Activated naive CD8-positive, alpha-beta T cell treated with anti-CD3 and anti-CD28 coated beads, Interleukin-2, amount 50 U/mL, for 24 hours (primary cell): ENCODE measurements around the gene MYO15B.

ENCODE experiments used
- ATAC-seq: fragments of 150-1000 bp; cut with Tn5 transposase; one replicate; pipeline ENCODE4 v1.10.0; 2021
- DNase-seq: peaks from one replicate; pipeline ENCODE4 v3.0.0; 2021
- H3K27ac Mint-ChIP-seq: one replicate; pipeline ENCODE4 v1.8.0; 2021; ENCODE audit warnings: mild to moderate bottlenecking, mixed read lengths
- H3K27me3 Mint-ChIP-seq: one replicate; pipeline ENCODE4 v1.8.0; 2021; ENCODE audit warnings: mixed read lengths
- H3K36me3 Mint-ChIP-seq: one replicate; pipeline ENCODE4 v1.8.0; 2021; ENCODE audit warnings: low read depth, mixed read lengths
- H3K4me1 Mint-ChIP-seq: one replicate; pipeline ENCODE4 v1.8.0; 2021; ENCODE audit warnings: mixed read lengths
- H3K4me3 Mint-ChIP-seq: one replicate; pipeline ENCODE4 v1.8.0; 2021; ENCODE audit warnings: mild to moderate bottlenecking, moderate library complexity, mixed read lengths
- H3K9me3 Mint-ChIP-seq: one replicate; pipeline ENCODE4 v1.8.0; 2021; ENCODE audit warnings: mixed read lengths

The MYO15B gene

DNA sequence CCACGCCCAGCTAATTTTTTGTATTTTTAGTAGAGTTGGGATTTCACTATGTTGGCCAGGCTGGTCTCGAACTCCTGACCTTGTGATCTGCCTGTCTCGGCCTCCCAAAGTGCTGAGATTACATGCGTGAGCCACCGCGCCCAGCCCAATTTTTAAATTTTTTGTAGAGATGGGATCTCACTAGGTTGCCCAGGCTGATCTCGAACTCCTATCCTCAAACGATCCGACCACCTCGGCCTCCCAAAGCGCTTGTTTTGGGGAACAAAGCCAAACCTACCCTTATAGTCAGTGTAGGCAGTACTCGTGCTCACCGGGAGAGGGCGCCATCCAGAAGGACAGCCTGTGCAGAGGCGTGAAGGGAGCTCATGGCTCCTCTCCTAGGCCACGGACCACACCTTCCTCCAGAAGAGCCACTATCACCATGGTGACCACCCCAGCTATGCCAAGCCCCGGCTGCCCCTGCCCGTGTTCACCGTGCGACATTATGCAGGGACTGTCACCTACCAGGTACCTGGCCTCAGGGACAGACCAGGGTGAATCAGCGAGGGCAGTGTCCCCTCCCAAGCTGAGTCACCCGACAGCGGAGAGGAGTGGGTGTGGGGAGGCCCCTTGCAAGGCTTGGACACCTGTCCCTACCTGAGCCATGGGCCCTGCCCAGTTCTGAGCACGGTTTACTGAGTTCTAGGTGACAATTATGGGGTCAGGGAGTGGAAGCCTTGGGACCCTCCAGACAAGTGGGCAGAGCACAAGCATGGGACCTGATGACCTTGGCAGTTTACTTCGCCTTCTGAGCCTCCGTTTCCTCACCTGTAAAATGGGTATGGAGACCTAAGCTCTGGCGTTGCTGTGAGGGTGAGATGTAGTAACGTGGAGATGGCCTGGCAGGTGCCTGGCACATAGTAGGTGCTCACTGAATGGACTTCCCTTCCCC lies 13.7 kb downstream of the MYO15B start:
- no peak overlapping the region for H3K4me3 Mint-ChIP-seq
- H3K4me1 Mint-ChIP-seq: no peaks in the 10 kb centered on the region
- ATAC-seq (peak; percentile 70), DNase-seq (peak; percentile 72)
- no peaks in the 10 kb centered on the region for H3K27me3 Mint-ChIP-seq
- no peaks in the 10 kb centered on the region for H3K36me3 Mint-ChIP-seq
- no peaks in the 10 kb centered on the region for H3K9me3 Mint-ChIP-seq
- H3K27ac Mint-ChIP-seq: no peak overlapping the region

- Mint-ChIP-seq H3K4me1 (no peaks in the 10 kb centered on the region), H3K4me3 (no peak overlapping the region), H3K27me3 (no peaks in the 10 kb centered on the region), H3K36me3 (no peaks in the 10 kb centered on the region), H3K9me3 (no peaks in the 10 kb centered on the region), H3K27ac (no peak overlapping the region)
- ATAC-seq (no peak), DNase-seq (no peak)
Observed at GRCh38 chr17:75602644-75603043, 15.0 kb downstream of the MYO15B start.

DNA sequence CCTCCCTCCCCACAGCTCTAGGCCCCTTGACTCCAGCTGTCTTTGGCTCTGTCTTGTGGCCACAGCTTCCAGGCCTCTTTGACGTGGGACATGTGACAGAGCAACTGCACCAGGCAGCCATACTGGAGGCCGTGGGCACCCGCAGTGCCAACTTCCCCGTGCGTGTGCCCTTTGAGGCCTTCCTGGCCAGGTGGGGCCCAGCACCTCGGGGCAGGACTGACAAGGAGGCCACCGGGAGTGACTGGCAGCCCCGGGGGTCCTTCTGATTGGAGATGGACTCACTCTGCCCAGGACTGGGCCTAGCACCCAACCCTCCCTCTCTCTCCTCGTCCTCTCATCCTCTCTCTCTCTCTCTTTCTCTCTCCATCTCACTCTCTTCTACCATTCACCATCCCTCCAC lies 15.5 kb downstream of the MYO15B start:
- H3K36me3 Mint-ChIP-seq: no peaks in the 10 kb centered on the region
- no peaks in the 10 kb centered on the region for H3K4me1 Mint-ChIP-seq
- no peak overlapping the region for H3K4me3 Mint-ChIP-seq
- ATAC-seq (no peak), DNase-seq (no peak)
- H3K9me3 Mint-ChIP-seq: no peaks in the 10 kb centered on the region
- H3K27ac Mint-ChIP-seq: no peak overlapping the region
- no peaks in the 10 kb centered on the region for H3K27me3 Mint-ChIP-seq

DNA sequence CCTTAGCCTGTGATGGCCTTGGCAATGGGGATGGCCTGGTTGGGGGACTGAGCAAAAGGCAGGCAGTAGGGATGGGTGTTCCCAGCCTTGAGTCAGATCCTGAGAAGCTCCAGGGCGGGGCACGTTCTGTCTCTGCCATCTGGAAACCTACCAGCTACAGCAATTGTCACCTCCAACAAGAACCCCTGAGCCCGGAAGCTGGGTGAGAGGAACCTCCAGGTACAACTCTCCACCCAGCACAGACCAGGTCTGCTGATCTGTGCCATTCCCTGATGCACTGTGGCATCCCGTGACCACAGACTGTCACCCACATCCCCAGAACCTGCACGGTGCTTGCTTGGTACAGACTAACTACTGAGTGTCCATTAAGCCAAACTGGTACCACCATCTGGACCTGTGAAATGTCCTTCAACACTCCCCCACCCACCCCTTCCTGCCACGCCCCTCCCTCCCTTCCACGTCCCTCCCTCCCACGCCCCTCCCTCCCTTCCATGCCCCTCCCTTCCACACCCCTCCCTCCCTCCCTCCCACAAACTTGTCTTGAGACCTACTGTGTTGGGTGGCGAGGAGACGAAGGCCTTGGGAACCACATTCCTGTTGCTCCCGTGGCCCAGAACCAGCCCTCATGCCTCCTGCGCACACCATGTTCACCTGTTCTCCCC lies 16.6 kb downstream of the MYO15B start:
- Mint-ChIP-seq H3K36me3 (no peaks in the 10 kb centered on the region), H3K27ac (no peak overlapping the region), H3K9me3 (no peaks in the 10 kb centered on the region), H3K27me3 (no peaks in the 10 kb centered on the region), H3K4me3 (no peak overlapping the region), H3K4me1 (no peaks in the 10 kb centered on the region)
- DNase-seq: no peak
- ATAC-seq: peak; percentile 23

DNA sequence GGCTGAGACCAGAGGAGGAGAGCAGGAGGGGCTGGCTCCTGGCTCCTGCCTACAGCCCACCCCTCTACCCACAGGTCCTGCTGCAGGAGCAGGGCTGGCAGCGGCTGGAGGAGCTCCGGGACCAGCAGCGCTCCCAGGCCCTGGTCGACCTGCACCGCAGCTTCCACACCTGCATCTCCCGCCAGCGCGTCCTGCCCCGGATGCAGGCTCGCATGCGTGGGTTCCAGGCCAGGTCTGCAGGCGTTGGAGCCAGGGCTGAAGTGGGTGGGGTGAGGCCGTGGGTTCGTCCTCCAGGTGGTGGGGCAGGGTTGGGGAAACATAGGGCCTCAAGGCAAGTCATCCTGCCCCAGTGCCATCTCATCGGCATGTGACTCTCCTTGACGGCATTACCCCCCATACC lies 18.2 kb downstream of the MYO15B start:
- no peaks in the 10 kb centered on the region for H3K27me3 Mint-ChIP-seq
- H3K4me3 Mint-ChIP-seq: no peak overlapping the region
- no peak overlapping the region for H3K27ac Mint-ChIP-seq
- H3K36me3 Mint-ChIP-seq: no peaks in the 10 kb centered on the region
- ATAC-seq (no peak), DNase-seq (no peak)
- no peaks in the 10 kb centered on the region for H3K4me1 Mint-ChIP-seq
- no peaks in the 10 kb centered on the region for H3K9me3 Mint-ChIP-seq

DNA sequence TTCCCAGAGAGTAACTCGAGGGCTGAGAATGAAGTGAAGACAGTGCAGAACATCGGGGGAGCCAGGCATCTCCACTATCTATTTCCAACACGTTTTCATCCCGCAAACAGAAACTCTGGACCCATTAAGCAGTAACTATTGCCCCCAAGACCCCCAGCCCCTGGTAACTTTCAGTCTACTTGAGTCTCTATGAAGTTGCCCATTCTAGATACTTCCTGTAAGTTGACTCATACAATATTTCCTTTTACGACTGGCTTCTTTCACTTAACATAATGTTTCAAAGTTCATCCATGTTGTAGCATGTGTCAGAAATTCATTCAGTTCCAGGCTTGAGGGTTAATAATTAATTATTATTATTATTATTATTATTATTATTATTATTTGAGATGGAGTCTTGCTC lies 19.5 kb downstream of the MYO15B start:
- no peaks in the 10 kb centered on the region for H3K9me3 Mint-ChIP-seq
- DNase-seq: no peak
- H3K4me1 Mint-ChIP-seq: no peaks in the 10 kb centered on the region
- ATAC-seq: no peak
- H3K27me3 Mint-ChIP-seq: no peaks in the 10 kb centered on the region
- no peak overlapping the region for H3K4me3 Mint-ChIP-seq
- no peak overlapping the region for H3K27ac Mint-ChIP-seq
- no peaks in the 10 kb centered on the region for H3K36me3 Mint-ChIP-seq

DNA sequence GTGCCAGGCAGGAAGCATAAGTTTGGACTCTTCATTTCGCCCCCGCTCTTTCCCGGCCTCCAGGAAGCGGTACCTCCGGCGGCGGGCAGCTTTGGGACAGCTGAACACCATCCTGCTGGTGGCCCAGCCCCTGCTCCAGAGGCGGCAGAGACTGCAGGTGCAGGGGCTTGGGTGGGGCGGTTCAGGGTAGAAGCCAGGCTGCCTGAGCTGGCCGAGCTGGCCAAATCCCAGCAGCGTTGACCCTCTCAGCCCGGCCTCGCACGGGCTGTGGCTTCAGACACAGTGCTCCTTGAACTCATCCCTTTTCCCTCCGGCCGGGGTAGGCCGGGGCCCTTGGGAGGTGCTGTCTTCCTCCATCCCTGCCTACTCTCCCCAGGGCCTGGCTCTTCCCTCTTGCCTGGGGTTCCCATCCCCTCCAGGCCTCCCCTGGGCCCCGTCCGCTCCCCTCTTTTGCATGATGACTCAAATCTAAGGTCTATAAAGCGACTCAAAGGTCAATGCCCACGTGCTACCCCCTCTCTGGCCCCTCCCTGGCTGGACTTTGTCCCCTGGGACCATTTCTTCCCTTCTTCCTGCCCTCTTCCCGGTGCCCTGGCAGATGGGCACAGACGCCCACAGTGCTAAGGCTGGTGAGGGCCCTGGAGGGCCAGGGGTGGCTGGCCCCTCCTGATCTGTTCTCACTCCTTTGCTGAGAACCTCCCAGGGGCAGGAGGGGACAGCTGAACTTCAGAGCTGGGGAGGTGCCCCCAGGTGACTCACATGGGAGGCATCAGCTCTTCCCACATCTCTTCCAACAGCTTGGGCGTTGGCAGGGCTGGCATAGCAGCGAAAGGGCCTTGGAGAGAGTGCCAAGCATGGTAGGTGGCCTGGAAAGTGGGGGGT lies 22.7 kb downstream of the MYO15B start:
- H3K4me3 Mint-ChIP-seq: no peak overlapping the region

GRCh38 chr17:75611851-75612429 lies 24.3 kb downstream of the MYO15B start:
- ATAC-seq: no peak
- Mint-ChIP-seq H3K4me1 (no peaks in the 10 kb centered on the region), H3K27ac (no peak overlapping the region), H3K4me3 (no peak overlapping the region), H3K36me3 (no peaks in the 10 kb centered on the region), H3K27me3 (no peaks in the 10 kb centered on the region), H3K9me3 (no peaks in the 10 kb centered on the region)
- DNase-seq: no peak

More for the DNA sequence above, 22.7 kb downstream of the MYO15B start:
- Mint-ChIP-seq H3K4me1 (no peaks in the 10 kb centered on the region), H3K9me3 (no peaks in the 10 kb centered on the region), H3K36me3 (no peaks in the 10 kb centered on the region), H3K27me3 (no peaks in the 10 kb centered on the region), H3K27ac (no peak overlapping the region)
- no peak for ATAC-seq
- no peak for DNase-seq

GRCh38 chr17:75612906-75613626 lies 25.5 kb downstream of the MYO15B start:
- Mint-ChIP-seq H3K27me3 (no peaks in the 10 kb centered on the region), H3K9me3 (no peaks in the 10 kb centered on the region), H3K36me3 (no peaks in the 10 kb centered on the region), H3K4me3 (no peak overlapping the region), H3K4me1 (no peaks in the 10 kb centered on the region), H3K27ac (no peak overlapping the region)
- ATAC-seq (no peak), DNase-seq (no peak)

GRCh38 chr17:75614006-75614405 lies 26.4 kb downstream of the MYO15B start:
- DNase-seq (no peak), ATAC-seq (no peak)
- Mint-ChIP-seq H3K4me3 (no peak overlapping the region), H3K4me1 (no peaks in the 10 kb centered on the region), H3K36me3 (no peaks in the 10 kb centered on the region), H3K27me3 (no peaks in the 10 kb centered on the region), H3K9me3 (no peaks in the 10 kb centered on the region), H3K27ac (no peak overlapping the region)

GRCh38 chr17:75614556-75615270 lies 27.1 kb downstream of the MYO15B start:
- ATAC-seq (no peak), DNase-seq (no peak)
- no peaks in the 10 kb centered on the region for H3K27me3 Mint-ChIP-seq
- H3K27ac Mint-ChIP-seq: no peak overlapping the region
- H3K36me3 Mint-ChIP-seq: no peaks in the 10 kb centered on the region
- no peaks in the 10 kb centered on the region for H3K9me3 Mint-ChIP-seq
- H3K4me1 Mint-ChIP-seq: no peaks in the 10 kb centered on the region
- H3K4me3 Mint-ChIP-seq: no peak overlapping the region

- Mint-ChIP-seq H3K27ac (no peak overlapping the region), H3K27me3 (no peaks in the 10 kb centered on the region), H3K4me1 (no peaks in the 10 kb centered on the region), H3K4me3 (no peak overlapping the region), H3K36me3 (no peaks in the 10 kb centered on the region), H3K9me3 (no peaks in the 10 kb centered on the region)
- DNase-seq (no peak), ATAC-seq (no peak)
Observed at GRCh38 chr17:75615301-75615700, 27.7 kb downstream of the MYO15B start.

DNA sequence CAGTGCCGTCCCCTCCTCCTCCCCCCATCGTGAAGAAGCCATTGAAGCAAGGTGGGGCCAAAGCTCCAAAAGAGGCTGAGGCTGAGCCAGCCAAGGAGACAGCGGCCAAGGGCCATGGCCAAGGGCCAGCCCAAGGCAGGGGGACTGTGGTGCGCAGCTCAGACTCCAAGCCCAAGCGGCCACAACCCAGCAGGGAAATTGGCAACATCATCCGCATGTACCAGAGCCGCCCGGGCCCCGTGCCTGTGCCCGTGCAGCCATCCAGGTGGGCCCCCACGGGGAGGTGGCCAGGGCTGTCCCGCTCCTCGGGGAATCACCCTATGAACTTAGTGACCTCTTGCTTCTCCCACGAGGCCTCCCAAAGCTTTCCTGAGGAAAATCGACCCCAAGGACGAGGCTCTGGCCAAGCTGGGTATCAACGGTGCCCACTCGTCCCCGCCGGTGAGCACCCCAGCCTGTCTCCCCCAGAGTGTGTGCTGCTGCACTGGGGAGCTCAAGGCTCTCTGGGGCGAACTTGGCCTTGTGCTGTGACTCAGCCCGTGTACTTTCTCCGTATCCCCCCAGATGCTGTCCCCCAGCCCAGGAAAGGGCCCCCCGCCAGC lies 29.0 kb downstream of the MYO15B start:
- Mint-ChIP-seq H3K4me1 (no peaks in the 10 kb centered on the region), H3K27me3 (no peaks in the 10 kb centered on the region), H3K4me3 (no peak overlapping the region), H3K36me3 (no peaks in the 10 kb centered on the region), H3K27ac (no peak overlapping the region), H3K9me3 (no peaks in the 10 kb centered on the region)
- ATAC-seq (no peak), DNase-seq (no peak)
